HEK293 (cell line): Measurements from ENCODE around the gene ZNF653.

Experiments used
- CTCF ChIA-PET: fragments of 350-600 bp; formaldehyde crosslinking; extraction: SDS; loops from one replicate; lab custom pipeline; 2021; ENCODE audit warnings: antibody characterized with exemption; lab: Yijun Ruan, JAX
- POLR2A ChIA-PET: fragments of 300-600 bp; formaldehyde crosslinking; extraction: SDS; loops from one replicate; lab custom pipeline; 2020; ENCODE audit warnings: antibody characterized with exemption, inconsistent platforms; lab: Yijun Ruan, JAX
- H3K27ac ChIP-seq: fragments of 200-500 bp; sonication (Bioruptor generic); 2 replicates; pipeline ENCODE4 v1.5.1; 2014; ENCODE audit warnings: low read depth, low read length, control low read depth, inconsistent platforms; ENCODE audit errors: extremely low read depth
- H3K36me3 ChIP-seq, 2 experiments: fragments of 200-500 bp in 1 of 2; sonication (Bioruptor generic) in 1 of 2; 1 replicate in 1 of 2; 2 replicates in 1 of 2; pipeline ENCODE4 v1.5.1; 2014 to 2017; ENCODE audit warnings: inconsistent platforms in 2 of 2, low read length in 2 of 2; ENCODE audit not compliant: control insufficient read depth in 2 of 2, insufficient read depth in 1 of 2
- H3K4me1 ChIP-seq: fragments of 200-500 bp; sonication (Bioruptor generic); 2 replicates; pipeline ENCODE4 v1.5.1; 2014; ENCODE audit warnings: mild to moderate bottlenecking, low read length, inconsistent platforms; ENCODE audit not compliant: control insufficient read depth, insufficient read depth
- H3K4me3 ChIP-seq: 2 replicates; pipeline ENCODE4 v1.5.1; 2011; ENCODE audit warnings: low read depth, mild to moderate bottlenecking, control low read depth, low read length, moderate library complexity
- H3K9me3 ChIP-seq: fragments of 200-500 bp; sonication (Bioruptor generic); 2 replicates; pipeline ENCODE4 v1.5.1; 2014; ENCODE audit warnings: low read depth, low read length, inconsistent platforms; ENCODE audit not compliant: control insufficient read depth, insufficient read depth
- BCL11B ChIP-seq: fragments of 450-650 bp; formaldehyde crosslinking; IDR thresholded peaks from 2 replicates; pipeline ENCODE4 v1.5.1; 2016; ENCODE audit warnings: low read depth, missing biosample characterization, missing genetic modification characterization
- IKZF3 ChIP-seq: fragments of 450-650 bp; IDR thresholded peaks from 2 replicates; pipeline ENCODE4 v1.5.0; 2018; ENCODE audit warnings: missing biosample characterization, mild to moderate bottlenecking, missing genetic modification characterization, moderate library complexity
- OSR2 ChIP-seq: fragments of 450-650 bp; formaldehyde crosslinking; IDR thresholded peaks from 2 replicates; pipeline ENCODE4 v1.5.1; 2016; ENCODE audit warnings: missing biosample characterization, missing genetic modification characterization
- SETDB1 ChIP-seq: IDR thresholded peaks from one replicate; pipeline ENCODE4 v1.6.1; 2017; ENCODE audit warnings: mild to moderate bottlenecking, low read length, moderate library complexity, mixed read lengths; ENCODE audit not compliant: insufficient read length
- SP7 ChIP-seq: fragments of 450-650 bp; formaldehyde crosslinking; IDR thresholded peaks from 2 replicates; pipeline ENCODE4 v1.5.1; 2016; ENCODE audit warnings: missing biosample characterization, missing genetic modification characterization
- TSHZ1 ChIP-seq: fragments of 450-650 bp; formaldehyde crosslinking; IDR thresholded peaks from 2 replicates; pipeline ENCODE4 v1.5.1; 2016; ENCODE audit warnings: missing biosample characterization, missing genetic modification characterization, borderline replicate concordance
- ZFP37 ChIP-seq: fragments of 450-650 bp; formaldehyde crosslinking; IDR thresholded peaks from 2 replicates; pipeline ENCODE4 v1.5.1; 2016; ENCODE audit warnings: missing biosample characterization, missing genetic modification characterization
- ZFP69B ChIP-seq: fragments of 450-650 bp; formaldehyde crosslinking; IDR thresholded peaks from 2 replicates; pipeline ENCODE4 v1.5.1; 2016; ENCODE audit warnings: missing biosample characterization, missing genetic modification characterization
- ZNF10 ChIP-seq: fragments of 450-650 bp; formaldehyde crosslinking; IDR thresholded peaks from 2 replicates; pipeline ENCODE4 v1.5.1; 2017; ENCODE audit warnings: missing biosample characterization, missing genetic modification characterization
- ZNF133 ChIP-seq: fragments of 450-650 bp; formaldehyde crosslinking; IDR thresholded peaks from 2 replicates; pipeline ENCODE4 v1.5.1; 2016; ENCODE audit warnings: missing biosample characterization, missing genetic modification characterization
- ZNF155 ChIP-seq: fragments of 450-650 bp; formaldehyde crosslinking; IDR thresholded peaks from 2 replicates; pipeline ENCODE4 v1.5.1; 2016; ENCODE audit warnings: missing biosample characterization, missing genetic modification characterization
- ZNF157 ChIP-seq: fragments of 450-650 bp; formaldehyde crosslinking; IDR thresholded peaks from 2 replicates; pipeline ENCODE4 v1.5.1; 2016; ENCODE audit warnings: missing biosample characterization, missing genetic modification characterization
- ZNF2 ChIP-seq: fragments of 450-650 bp; formaldehyde crosslinking; IDR thresholded peaks from 2 replicates; pipeline ENCODE4 v1.5.1; 2016; ENCODE audit warnings: missing biosample characterization, missing genetic modification characterization
- ZNF23 ChIP-seq: fragments of 450-650 bp; formaldehyde crosslinking; IDR thresholded peaks from 2 replicates; pipeline ENCODE4 v1.5.1; 2016; ENCODE audit warnings: missing biosample characterization, missing genetic modification characterization, borderline replicate concordance
- ZNF248 ChIP-seq: fragments of 450-650 bp; formaldehyde crosslinking; IDR thresholded peaks from 2 replicates; pipeline ENCODE4 v1.5.1; 2017; ENCODE audit warnings: missing biosample characterization, missing genetic modification characterization
- ZNF335 ChIP-seq: fragments of 450-650 bp; formaldehyde crosslinking; conservative IDR thresholded peaks from 2 replicates; pipeline ENCODE4 v1.5.1; 2016; ENCODE audit warnings: missing biosample characterization, missing genetic modification characterization
- ZNF585B ChIP-seq: fragments of 450-650 bp; formaldehyde crosslinking; IDR thresholded peaks from 2 replicates; pipeline ENCODE4 v1.5.1; 2016; ENCODE audit warnings: missing biosample characterization, missing genetic modification characterization
- ZNF600 ChIP-seq: fragments of 450-650 bp; formaldehyde crosslinking; IDR thresholded peaks from 2 replicates; pipeline ENCODE4 v1.5.1; 2016; ENCODE audit warnings: missing biosample characterization, missing genetic modification characterization
- ZNF624 ChIP-seq: fragments of 450-650 bp; formaldehyde crosslinking; IDR thresholded peaks from 2 replicates; pipeline ENCODE4 v1.5.1; 2017; ENCODE audit warnings: missing biosample characterization, missing genetic modification characterization
- ZNF776 ChIP-seq: fragments of 450-650 bp; formaldehyde crosslinking; IDR thresholded peaks from 2 replicates; pipeline ENCODE4 v1.5.0; 2017; ENCODE audit warnings: missing biosample characterization, missing genetic modification characterization, borderline replicate concordance
- ZNF837 ChIP-seq: fragments of 450-650 bp; formaldehyde crosslinking; IDR thresholded peaks from 2 replicates; pipeline ENCODE4 v1.5.1; 2016; ENCODE audit warnings: missing biosample characterization, missing genetic modification characterization
- ZSCAN23 ChIP-seq: fragments of 450-650 bp; formaldehyde crosslinking; IDR thresholded peaks from 2 replicates; pipeline ENCODE4 v1.5.1; 2016; ENCODE audit warnings: missing biosample characterization, missing genetic modification characterization
- ZSCAN5A ChIP-seq: fragments of 450-650 bp; formaldehyde crosslinking; IDR thresholded peaks from 2 replicates; pipeline ENCODE4 v1.5.1; 2016; ENCODE audit warnings: missing biosample characterization, missing genetic modification characterization
- TF ChIP-seq, protein P1 (sequence below): fragments of 450-650 bp; formaldehyde crosslinking; IDR thresholded peaks from 2 replicates; pipeline ENCODE4 v1.5.1; 2016; ENCODE audit warnings: missing biosample characterization, missing genetic modification characterization
- TF ChIP-seq, protein P2 (sequence below): fragments of 450-650 bp; formaldehyde crosslinking; IDR thresholded peaks from 2 replicates; pipeline ENCODE4 v1.5.1; 2016; ENCODE audit warnings: missing biosample characterization, missing genetic modification characterization
- TF ChIP-seq, protein P3 (sequence below): fragments of 450-650 bp; formaldehyde crosslinking; conservative IDR thresholded peaks from 2 replicates; pipeline ENCODE4 v1.5.1; 2016; ENCODE audit warnings: low read depth, missing biosample characterization, missing genetic modification characterization
- TF ChIP-seq, protein P4 (sequence below): fragments of 450-650 bp; formaldehyde crosslinking; IDR thresholded peaks from 2 replicates; pipeline ENCODE4 v1.5.1; 2016; ENCODE audit warnings: missing biosample characterization, missing genetic modification characterization

The ZNF653 gene

DNA sequence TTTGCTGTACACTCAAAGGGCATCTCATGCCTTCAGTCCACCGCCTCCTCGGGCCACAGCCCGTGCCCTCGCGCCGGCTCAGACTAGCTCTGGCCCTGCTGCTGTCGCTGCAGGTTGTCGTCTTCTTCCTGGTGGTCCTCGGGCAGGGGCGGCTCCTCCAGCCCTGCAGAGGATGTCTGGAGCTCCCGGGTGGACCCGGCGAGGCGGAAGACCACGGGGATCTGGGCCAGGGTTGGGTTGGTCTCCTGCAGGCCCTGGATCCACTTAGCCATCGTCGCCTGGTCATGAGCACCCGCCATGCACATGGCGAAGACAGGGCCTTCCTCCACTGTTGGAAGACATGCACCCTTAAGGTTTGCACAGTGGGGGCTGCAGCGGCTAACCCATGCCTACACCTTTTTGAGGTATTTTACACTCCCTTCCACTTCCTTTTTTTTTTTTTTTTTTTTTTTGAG lies 489 bp upstream of the ZNF653 start:
- ChIA-PET POLR2A (interaction anchor here (1.7 kb wide), 1 partner anchor 23 kb away, joined by 5 read pairs; the partner anchor contains the start of gene ECSIT), CTCF (no interaction called here)
- Histone ChIP-seq H3K27ac (peak overlapping the region; percentile 88; the same call in 1 of the 2 replicates), H3K9me3 (no peaks in the 10 kb centered on the region), H3K4me1 (peaks cover 6% of the 10 kb centered on the region), H3K36me3 (peaks cover 0 to 2% of the 10 kb centered on the region in 2 experiments; a peak in 2 of 3 replicates), H3K4me3 (peak overlapping the region; percentile 23)
- TF ChIP-seq OSR2 (tag by site-specific recombination) (no peak), ZNF155 (tag by site-specific recombination) (no peak), ZNF624 (tag by site-specific recombination) (no peak), ZNF585B (tag by site-specific recombination) (no peak), TSHZ1 (tag by site-specific recombination) (no peak), ZNF335 (peak; percentile 34), ZNF2 (no peak), BCL11B (tag by site-specific recombination) (no peak), ZNF837 (tag by site-specific recombination) (no peak), ZNF10 (tag by site-specific recombination) (peak; percentile 75; the same call in 1 of the 2 replicates), ZNF248 (tag by site-specific recombination) (no peak), ZFP69B (no peak), ZNF600 (tag by site-specific recombination) (peak; percentile 77), ZFP37 (no peak), ZNF133 (tag by site-specific recombination) (no peak), ZSCAN23 (no peak), SETDB1 (no peak), IKZF3 (no peak), ZNF157 (tag by site-specific recombination) (no peak), ZSCAN5A (tag by site-specific recombination) (no peak), SP7 (tag by site-specific recombination) (0 out of 2 replicates have a peak, but pooled peaks have one; percentile 17), ZNF23 (tag by site-specific recombination) (no peak), ZNF776 (tag by site-specific recombination) (no peak)
- TF ChIP-seq, protein P1, sequence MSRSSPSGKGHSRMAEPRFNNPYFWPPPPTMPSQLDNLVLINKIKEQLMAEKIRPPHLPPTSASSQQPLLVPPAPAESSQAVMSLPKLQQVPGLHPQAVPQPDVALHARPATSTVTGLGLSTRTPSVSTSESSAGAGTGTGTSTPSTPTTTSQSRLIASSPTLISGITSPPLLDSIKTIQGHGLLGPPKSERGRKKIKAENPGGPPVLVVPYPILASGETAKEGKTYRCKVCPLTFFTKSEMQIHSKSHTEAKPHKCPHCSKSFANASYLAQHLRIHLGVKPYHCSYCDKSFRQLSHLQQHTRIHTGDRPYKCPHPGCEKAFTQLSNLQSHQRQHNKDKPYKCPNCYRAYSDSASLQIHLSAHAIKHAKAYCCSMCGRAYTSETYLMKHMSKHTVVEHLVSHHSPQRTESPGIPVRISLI (tag by site-specific recombination): 0 out of 2 replicates have a peak, but pooled peaks have one; percentile 70
- TF ChIP-seq, protein P2, sequence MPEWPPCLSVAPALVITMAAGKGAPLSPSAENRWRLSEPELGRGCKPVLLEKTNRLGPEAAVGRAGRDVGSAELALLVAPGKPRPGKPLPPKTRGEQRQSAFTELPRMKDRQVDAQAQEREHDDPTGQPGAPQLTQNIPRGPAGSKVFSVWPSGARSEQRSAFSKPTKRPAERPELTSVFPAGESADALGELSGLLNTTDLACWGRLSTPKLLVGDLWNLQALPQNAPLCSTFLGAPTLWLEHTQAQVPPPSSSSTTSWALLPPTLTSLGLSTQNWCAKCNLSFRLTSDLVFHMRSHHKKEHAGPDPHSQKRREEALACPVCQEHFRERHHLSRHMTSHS (tag by site-specific recombination): no peak
- TF ChIP-seq, protein P3, sequence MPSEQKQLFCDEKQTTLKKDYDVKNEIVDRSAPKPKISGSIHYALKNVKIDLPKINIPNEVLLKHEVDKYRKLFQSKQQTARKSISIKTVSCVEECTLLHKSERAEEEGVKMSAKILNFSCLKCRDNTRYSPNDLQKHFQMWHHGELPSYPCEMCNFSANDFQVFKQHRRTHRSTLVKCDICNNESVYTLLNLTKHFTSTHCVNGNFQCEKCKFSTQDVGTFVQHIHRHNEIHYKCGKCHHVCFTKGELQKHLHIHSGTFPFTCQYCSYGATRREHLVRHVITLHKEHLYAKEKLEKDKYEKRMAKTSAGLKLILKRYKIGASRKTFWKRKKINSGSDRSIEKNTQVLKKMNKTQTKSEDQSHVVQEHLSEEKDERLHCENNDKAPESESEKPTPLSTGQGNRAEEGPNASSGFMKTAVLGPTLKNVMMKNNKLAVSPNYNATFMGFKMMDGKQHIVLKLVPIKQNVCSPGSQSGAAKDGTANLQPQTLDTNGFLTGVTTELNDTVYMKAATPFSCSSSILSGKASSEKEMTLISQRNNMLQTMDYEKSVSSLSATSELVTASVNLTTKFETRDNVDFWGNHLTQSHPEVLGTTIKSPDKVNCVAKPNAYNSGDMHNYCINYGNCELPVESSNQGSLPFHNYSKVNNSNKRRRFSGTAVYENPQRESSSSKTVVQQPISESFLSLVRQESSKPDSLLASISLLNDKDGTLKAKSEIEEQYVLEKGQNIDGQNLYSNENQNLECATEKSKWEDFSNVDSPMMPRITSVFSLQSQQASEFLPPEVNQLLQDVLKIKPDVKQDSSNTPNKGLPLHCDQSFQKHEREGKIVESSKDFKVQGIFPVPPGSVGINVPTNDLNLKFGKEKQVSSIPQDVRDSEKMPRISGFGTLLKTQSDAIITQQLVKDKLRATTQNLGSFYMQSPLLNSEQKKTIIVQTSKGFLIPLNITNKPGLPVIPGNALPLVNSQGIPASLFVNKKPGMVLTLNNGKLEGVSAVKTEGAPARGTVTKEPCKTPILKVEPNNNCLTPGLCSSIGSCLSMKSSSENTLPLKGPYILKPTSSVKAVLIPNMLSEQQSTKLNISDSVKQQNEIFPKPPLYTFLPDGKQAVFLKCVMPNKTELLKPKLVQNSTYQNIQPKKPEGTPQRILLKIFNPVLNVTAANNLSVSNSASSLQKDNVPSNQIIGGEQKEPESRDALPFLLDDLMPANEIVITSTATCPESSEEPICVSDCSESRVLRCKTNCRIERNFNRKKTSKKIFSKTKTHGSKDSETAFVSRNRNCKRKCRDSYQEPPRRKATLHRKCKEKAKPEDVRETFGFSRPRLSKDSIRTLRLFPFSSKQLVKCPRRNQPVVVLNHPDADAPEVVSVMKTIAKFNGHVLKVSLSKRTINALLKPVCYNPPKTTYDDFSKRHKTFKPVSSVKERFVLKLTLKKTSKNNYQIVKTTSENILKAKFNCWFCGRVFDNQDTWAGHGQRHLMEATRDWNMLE (tag by site-specific recombination): no peak
- TF ChIP-seq, protein P4, sequence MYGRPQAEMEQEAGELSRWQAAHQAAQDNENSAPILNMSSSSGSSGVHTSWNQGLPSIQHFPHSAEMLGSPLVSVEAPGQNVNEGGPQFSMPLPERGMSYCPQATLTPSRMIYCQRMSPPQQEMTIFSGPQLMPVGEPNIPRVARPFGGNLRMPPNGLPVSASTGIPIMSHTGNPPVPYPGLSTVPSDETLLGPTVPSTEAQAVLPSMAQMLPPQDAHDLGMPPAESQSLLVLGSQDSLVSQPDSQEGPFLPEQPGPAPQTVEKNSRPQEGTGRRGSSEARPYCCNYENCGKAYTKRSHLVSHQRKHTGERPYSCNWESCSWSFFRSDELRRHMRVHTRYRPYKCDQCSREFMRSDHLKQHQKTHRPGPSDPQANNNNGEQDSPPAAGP (tag by site-specific recombination): no peak
